Activated CD4-positive, alpha-beta T cell treated with anti-CD3 and anti-CD28 coated beads for 48 hours (primary cell): ENCODE measurements around the gene HOXA3.
A peak's percentile ranks its signal among the peaks of the same experiment; 100 is the strongest.

Experiments used
- DNase-seq: peaks from one replicate; pipeline ENCODE4 v3.0.0-alpha.2; 2020

The HOXA3 gene

GRCh38 chr7:27101171-27101956 lies 51.0 kb downstream of the HOXA3 start:
- DNase-seq = no peak

- DNase-seq = no peak
These were observed 51.7 kb downstream of the HOXA3 start for GRCh38 chr7:27100694-27101170.

GRCh38 chr7:27099453-27100370 lies 52.7 kb downstream of the HOXA3 start:
- no peak for DNase-seq

DNA sequence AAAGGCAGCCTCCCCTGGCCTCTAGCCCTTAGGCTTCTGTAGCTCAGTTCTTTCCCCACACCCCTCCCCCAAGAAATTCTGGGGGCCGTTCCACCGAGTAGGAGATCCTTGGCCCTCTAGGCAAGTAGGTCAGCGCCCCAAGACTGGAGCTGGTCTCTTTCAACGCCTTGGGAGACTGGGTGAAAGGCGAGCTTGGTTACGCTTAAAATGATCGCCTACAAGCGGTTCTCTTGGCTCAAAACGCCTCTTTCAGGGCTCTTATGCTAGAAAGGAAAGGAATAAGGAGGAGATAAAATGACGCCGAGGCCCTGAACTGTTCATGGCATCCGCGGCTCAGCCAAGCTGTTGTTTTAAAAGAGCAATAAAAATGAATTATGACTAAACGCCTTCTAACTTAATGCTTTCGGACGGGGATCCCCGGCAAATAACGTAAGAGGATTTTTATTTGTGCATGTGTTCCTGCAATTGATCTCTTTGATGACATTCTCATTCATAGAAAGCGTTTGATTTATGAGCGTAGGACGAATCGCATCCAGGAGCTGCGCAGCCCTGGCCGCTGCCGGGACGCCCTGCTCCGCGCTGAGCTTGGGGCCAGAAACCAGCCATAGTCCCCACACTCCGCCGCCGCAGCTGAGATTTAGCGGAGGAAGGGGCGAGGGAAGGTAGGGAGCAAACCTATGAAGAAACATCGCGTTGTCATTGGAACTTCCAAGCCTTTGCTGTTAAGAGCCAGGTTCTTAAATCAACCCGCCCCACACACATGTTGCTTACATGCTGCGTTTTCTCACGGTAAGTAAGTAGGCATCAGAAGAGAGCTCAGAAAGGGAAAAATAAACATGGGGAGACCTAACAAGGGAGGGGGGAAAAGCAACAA lies 53.6 kb downstream of the HOXA3 start:
- DNase-seq = no peak

DNA sequence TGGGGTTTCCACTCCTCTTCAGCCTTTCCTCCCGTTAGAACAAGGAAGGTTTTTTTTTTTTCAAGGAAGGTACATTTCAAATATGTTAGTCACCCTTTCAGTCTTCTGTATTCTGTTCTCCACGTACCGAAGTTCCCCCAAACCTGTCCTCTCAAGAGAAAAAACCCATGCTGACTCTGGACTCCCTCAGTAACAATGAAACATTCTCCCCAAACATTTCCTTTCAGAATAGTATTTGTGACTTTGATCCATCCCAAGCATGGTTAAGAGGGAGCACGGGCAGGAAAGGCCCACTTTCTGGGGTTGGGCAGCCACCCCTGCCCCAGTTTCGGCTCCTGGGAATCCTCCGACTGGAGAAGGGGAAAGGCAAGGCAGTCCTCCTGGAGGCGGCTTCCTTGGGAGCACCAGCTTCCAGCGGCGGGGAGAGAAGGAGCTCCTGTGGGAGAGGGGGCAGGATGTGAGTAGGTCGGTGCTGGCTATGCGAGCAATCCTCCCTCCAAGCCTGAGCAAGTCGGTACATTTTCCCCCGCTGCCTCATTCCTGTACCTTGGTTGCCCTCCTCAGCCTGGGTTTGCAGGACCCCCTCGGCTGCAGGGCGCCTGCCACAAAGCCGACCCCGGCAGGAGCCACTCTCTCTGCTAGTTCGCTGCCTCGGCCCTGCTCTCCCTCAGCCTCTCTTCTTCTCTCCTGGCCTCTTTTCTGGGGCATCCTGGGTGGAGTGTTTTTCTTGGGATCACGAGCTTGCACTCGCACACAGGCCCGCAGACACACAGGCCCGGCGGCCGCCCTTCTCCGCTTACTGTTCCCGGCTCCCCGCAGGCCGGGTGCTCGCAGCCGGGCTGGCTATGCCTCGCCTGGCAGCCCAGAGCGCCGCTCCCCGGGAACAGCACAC lies 54.5 kb downstream of the HOXA3 start:
- no peak for DNase-seq

DNA sequence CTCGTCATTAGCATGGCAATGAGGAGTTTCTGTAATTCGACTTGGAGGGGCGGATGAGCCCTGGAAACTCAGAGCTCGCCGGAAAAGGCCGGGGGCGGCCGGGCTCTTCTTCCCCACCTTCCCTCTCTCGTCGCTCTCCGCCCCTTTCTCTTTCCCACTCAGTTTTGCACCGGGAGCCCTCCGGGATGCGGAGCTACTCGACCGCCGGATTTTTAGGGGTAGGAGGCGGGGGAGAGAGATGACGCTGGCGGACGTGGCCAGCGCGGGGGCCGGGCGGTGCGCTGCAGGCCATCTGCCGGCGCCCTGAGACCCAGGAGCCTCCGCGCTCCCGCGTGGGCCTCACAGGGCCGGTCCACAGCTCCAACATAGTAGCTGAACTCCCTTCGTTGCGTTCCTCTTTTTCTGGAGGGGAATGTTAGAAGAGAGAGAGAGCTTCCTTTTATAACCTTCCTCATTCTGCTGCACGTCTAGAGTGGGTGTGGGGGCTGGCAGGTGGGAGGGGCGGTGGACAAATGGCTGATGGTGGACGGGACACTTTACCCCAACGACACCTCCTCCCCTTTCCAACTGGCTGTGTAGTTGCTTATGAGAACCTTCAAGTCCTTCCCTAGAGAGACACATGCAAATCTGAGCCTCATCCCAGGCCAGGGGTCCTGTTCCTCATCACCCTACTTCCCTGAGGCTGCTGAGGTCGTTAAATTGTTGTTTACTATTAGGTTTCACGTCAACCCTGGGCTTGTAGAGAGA lies 55.4 kb downstream of the HOXA3 start:
- DNase-seq = no peak

- peak; percentile 79 for DNase-seq
These were observed 56.3 kb downstream of the HOXA3 start, which contains the start of gene HOXA1 for GRCh38 chr7:27095897-27096767. TSS of gene HOXA1 (minus strand) at chr7:27096000. CDS start at chr7:27095912, 88 bp downstream.

DNA sequence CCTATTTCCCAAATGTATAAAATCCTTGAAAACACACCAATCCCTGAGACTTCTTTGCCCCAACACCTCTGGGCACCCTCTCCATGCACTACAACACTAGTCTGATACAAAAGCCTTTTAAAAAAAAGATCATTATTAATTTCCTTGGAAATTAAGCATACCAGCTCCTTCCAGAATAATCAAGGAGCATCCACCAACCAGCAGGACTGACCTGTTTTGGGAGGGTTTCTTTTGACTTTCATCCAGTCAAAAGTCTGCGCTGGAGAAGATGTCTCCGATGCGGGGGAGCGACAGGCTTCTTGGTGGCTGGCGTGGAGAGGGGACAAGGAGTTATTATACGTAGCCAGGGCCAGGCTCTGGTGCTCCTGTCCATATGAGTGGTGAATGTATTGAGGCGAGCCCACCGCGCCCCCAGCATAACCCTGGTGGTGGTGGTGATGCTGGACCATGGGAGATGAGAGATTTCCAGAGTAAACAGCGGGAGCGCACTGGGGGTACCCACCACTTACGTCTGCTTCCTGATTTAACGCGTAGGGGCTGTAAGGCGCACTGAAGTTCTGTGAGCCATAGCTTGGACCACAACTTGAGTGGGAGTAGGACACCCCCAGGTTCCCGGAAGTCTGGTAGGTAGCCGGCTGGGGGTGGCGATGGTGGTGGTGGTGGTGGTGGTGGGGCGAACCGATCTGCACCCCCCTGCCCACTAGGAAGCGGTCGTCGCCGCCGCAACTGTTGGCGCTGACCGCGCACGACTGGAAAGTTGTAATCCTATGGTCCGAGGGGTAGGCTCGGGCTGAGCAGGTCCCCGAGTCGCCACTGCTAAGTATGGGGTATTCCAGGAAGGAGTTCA lies 57.1 kb downstream of the HOXA3 start:
- DNase-seq = no peak

DNA sequence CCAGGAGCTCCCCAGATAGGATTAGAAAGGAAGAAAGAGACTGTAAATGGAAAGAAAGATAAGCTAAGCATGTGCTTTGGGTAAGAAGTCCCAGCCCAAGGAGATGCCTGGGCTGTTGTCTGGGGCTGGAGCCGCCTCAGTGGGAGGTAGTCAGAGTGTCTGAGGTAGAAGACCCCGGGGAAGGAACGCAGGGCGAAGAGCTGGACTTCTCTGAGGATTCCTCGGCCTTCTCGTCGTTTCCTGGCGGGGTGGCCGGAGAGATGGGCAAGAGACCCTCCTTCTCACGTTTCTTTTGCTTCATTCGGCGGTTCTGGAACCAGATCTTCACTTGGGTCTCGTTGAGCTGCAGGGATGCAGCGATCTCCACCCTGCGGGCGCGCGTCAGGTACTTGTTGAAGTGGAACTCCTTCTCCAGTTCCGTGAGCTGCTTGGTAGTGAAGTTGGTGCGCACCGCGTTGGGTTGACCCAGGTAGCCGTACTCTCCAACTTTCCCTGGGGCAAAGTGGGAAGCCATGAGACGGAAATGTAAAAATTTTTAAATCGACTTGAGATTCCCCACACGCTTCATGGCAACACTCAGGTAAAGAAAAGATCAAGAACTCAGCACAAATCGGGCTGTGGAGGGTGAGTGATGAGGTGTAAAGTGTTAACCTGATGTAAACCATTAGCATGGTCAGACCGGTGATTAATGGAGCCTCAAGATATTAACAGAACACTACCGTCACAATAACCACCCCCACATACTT lies 57.9 kb downstream of the HOXA3 start:
- no peak for DNase-seq

DNA sequence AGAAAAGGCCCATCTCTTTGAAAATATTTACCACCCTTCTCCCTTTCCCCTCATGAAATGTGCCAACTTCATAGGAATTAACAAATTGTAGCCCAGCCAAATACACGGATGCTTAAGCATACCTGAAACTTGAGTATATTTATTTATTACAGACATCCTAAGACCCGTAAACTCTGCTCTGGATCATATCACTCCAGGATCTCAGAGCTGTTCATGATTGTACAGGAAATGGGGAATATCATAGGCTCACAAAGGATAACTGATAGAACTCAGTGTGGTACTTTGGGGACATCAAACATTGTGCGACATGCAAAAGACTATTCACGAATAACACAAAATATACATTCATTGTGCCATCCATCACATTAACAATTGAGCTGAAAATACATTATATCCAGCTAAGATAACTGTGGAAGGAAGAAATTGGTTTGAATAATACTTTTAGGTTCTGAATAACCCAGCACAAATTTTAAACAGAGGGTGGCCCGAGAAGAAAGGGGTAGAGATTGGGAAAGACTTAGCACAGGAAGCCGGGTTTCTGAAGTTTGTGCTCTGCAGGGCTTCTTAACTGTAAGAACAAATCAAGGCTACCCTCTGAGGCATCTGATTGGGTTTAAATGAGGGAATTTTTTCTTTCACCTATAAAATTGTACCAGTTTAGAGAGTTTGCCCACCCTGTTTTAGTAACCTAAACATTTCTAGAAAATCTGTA lies 59.0 kb downstream of the HOXA3 start:
- DNase-seq = no peak

- DNase-seq = no peak
These were observed 59.6 kb downstream of the HOXA3 start for GRCh38 chr7:27092819-27093110.

GRCh38 chr7:27091941-27092818 lies 60.2 kb downstream of the HOXA3 start:
- no peak for DNase-seq

- DNase-seq = no peak
These were observed 61.3 kb downstream of the HOXA3 start for GRCh38 chr7:27091105-27091504.

GRCh38 chr7:27088002-27088922 lies 64.1 kb downstream of the HOXA3 start:
- DNase-seq = no peak

- DNase-seq = no peak
These were observed 68.7 kb downstream of the HOXA3 start for GRCh38 chr7:27083646-27084045.
